Spinal cord (tissue), 10 donors: ENCODE data around the gene EMC9. TPM values are rescaled to one million over a fixed set of nuclear protein-coding genes. Genes with fewer than 3 reads are reported as not detected.

Experiments
- DNase-seq, 6 donors: peaks; one replicate each; pipeline versions ENCODE4 v3.0.0 to v3.0.0-alpha.2; 2013 to 2015; ENCODE audit warnings: low spot score in 6 of 6, low read depth in 4 of 6
- H3K27ac ChIP-seq: one replicate; pipeline ENCODE4 v1.5.1; 2013; ENCODE audit warnings: low read depth, low read length, control low read depth
- H3K27me3 ChIP-seq: one replicate; pipeline ENCODE4 v1.6.1; 2013; ENCODE audit warnings: low read length; ENCODE audit not compliant: control insufficient read depth, insufficient read depth
- H3K36me3 ChIP-seq: one replicate; pipeline ENCODE4 v1.6.1; 2013; ENCODE audit warnings: low read length; ENCODE audit not compliant: control insufficient read depth, insufficient read depth
- H3K4me1 ChIP-seq: one replicate; pipeline ENCODE4 v1.6.1; 2013; ENCODE audit warnings: low read length; ENCODE audit not compliant: control insufficient read depth, insufficient read depth
- H3K4me3 ChIP-seq: one replicate; pipeline ENCODE4 v1.5.1; 2013; ENCODE audit warnings: low read depth, low read length, control low read depth
- H3K9me3 ChIP-seq: one replicate; pipeline ENCODE4 v1.6.1; 2013; ENCODE audit warnings: low read length; ENCODE audit not compliant: control insufficient read depth, insufficient read depth
- WGBS: methylation state at CpG from one replicate; pipeline ENCODE4 v1.1.5; 2013; ENCODE audit warnings: missing lambda C conversion rate; ENCODE audit not compliant: insufficient coverage; 5-methylcytosine and 5-hydroxymethylcytosine counted together
- polyA plus RNA-seq, 2 donors: library from polyadenylated mRNA; unstranded; fragments of 120-200 nt; gene quantifications; one replicate each; pipeline ENCODE4 v1.2.1, GENCODE V29; 2013; ENCODE audit not compliant: insufficient read length in 2 of 2
- total RNA-seq, 2 donors: library from RNA; depleted of rRNA in 1 of 2; stranded (reverse); fragments of 120-200 nt in 1 of 2; fragments of >200 nt in 1 of 2; gene quantifications; one replicate each; pipeline versions ENCODE4 v1.2.3 to v1.2.4, GENCODE V29; 2013 to 2014
- donor health status: healthy.

EMC9 gene
- total and polyA plus RNA-seq, 4 donors: 11.0 to 37.2 (median 25.6) TPM

DNA sequence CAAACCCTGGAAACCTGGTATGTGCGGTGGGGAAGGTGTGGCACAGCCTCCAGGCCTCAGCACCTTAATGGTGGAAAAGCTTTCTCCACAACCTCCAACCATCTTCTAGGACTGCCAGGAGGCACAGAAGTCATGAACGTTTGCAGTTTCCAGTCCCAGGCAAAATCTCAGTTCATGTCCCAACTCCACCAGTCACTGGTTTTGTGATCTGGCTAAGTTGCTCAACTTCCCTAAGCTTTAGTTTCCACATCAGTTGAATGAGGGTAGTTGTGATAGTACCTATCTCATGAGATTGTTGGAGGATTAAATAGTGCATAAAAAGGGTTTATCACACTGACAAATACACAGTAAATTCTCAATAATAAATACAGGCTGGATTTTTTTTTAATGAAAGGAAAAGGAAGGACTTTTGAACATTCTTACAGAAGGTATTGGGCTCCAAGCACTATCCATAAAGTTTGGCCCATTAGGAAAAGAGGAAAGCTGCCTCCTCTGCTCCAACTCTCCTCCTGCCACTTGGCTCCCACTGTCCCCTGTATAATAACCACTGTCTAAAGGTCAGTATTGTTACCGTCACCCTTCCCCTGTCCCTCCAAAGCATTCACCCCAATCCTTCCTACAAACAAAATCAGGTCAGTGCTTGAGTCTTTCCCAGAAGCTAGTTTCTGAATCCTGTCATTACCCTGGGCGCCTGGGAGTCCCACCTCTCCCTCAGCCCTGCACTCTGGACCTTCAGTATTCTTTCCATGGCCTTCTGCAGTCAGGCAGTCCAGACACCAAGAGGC lies 41.0 kb downstream of the EMC9 start:
- H3K27me3 ChIP-seq: no peaks in the 10 kb centered on the region
- H3K9me3 ChIP-seq: no peaks in the 10 kb centered on the region
- peaks cover 13% of the 10 kb centered on the region for H3K36me3 ChIP-seq
- 95% methylated on average over 3 of the region's 4 CpGs for WGBS
- no peak for DNase-seq
- H3K27ac ChIP-seq: no peak overlapping the region
- no peak overlapping the region for H3K4me3 ChIP-seq
- peaks cover 9% of the 10 kb centered on the region for H3K4me1 ChIP-seq

DNA sequence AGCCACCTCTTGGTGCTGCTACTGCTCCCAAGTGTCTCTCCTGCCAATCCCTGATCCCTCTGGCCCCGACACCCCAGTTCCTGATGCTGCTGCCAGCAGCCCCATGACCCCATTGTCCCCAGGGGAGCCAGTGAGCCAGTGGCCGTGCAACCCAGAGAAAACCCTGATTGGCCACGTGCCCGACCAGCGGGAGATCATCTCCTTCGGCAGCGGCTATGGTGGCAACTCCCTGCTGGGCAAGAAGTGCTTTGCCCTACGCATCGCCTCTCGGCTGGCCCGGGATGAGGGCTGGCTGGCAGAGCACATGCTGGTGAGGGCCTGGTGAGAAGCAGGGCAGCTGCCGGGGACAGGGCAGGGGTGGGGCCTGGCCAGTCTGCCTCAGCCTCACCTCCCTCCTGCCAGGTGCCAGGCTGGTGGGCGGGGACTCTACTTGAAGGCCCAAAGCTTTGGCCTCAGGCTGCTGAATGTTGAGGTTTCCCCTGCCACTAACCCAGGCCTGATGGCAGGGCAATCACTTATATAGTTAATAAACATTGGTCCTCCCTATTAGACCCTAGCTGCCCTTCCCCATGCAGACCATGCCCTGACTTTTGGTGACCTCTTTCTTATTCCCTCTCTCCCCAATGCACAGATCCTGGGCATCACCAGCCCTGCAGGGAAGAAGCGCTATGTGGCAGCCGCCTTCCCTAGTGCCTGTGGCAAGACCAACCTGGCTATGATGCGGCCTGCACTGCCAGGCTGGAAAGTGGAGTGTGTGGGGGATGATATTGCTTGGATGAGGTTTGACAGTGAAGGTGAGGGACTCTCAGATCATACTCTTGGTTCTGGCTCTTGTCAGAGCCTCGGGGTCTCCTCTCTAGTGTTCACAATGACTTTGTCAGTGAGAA lies 42.2 kb downstream of the EMC9 start:
- DNase-seq: no peak
- H3K27ac ChIP-seq: no peak overlapping the region
- H3K27me3 ChIP-seq: no peaks in the 10 kb centered on the region
- H3K4me1 ChIP-seq: peaks cover 21% of the 10 kb centered on the region
- 65% methylated on average over 15 of the region's 17 CpGs for WGBS
- H3K9me3 ChIP-seq: no peaks in the 10 kb centered on the region
- no peak overlapping the region for H3K4me3 ChIP-seq
- H3K36me3 ChIP-seq: peaks cover 13% of the 10 kb centered on the region

DNA sequence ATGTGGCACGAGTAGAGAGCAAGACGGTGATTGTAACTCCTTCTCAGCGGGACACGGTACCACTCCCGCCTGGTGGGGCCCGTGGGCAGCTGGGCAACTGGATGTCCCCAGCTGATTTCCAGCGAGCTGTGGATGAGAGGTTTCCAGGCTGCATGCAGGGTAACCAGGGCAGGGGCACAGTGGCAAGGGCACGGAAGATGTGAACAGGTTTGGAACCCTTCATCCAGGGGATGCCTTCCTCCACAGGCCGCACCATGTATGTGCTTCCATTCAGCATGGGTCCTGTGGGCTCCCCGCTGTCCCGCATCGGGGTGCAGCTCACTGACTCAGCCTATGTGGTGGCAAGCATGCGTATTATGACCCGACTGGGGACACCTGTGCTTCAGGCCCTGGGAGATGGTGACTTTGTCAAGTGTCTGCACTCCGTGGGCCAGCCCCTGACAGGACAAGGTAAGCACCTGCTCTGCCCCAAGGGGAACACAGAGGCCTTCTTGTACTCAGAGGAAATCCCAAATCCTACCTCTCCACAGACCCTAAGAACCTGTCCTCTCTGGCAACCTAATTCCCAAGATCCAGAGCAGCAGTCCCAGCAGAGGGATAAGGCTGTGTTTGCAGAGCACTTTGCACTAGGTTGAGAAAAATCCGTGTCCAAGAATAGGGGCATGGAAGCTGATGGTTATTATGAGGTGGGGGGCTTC lies 43.0 kb downstream of the EMC9 start:
- Histone ChIP-seq H3K36me3 (peaks cover 10% of the 10 kb centered on the region), H3K27ac (no peak overlapping the region), H3K9me3 (no peaks in the 10 kb centered on the region), H3K27me3 (no peaks in the 10 kb centered on the region), H3K4me1 (peaks cover 29% of the 10 kb centered on the region), H3K4me3 (no peak overlapping the region)
- 93% methylated on average over 16 of the region's 16 CpGs for WGBS
- no peak for DNase-seq

DNA sequence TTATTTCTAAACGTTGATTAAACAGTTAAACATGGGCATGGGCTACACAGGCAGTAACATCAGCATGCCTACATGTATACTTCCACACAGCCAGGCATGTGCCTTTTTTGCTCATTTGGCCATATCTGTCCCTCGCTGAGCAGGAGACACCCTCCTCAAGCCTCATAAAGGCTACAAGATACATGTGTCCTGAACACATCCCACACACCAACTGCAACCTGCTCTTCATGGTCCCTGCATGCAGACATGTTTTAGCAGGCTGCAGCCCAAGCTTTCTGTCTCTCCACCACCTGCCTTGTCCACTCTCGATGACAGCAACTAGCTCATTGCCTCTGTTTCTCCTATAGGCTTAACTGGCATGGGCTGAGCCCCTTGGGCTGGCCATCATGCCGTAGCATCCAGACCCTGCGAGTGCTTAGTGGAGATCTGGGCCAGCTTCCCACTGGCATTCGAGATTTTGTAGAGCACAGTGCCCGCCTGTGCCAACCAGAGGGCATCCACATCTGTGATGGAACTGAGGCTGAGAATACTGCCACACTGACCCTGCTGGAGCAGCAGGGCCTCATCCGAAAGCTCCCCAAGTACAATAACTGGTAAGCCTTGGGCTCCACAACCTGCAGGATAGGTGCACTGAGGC lies 44.7 kb downstream of the EMC9 start:
- Histone ChIP-seq H3K4me1 (peaks cover 31% of the 10 kb centered on the region), H3K4me3 (no peak overlapping the region), H3K9me3 (no peaks in the 10 kb centered on the region), H3K36me3 (peaks cover 10% of the 10 kb centered on the region), H3K27me3 (no peaks in the 10 kb centered on the region), H3K27ac (no peak overlapping the region)
- DNase-seq: no peak
- 94% methylated on average over 7 of the region's 8 CpGs for whole genome bisulfite sequencing

DNA sequence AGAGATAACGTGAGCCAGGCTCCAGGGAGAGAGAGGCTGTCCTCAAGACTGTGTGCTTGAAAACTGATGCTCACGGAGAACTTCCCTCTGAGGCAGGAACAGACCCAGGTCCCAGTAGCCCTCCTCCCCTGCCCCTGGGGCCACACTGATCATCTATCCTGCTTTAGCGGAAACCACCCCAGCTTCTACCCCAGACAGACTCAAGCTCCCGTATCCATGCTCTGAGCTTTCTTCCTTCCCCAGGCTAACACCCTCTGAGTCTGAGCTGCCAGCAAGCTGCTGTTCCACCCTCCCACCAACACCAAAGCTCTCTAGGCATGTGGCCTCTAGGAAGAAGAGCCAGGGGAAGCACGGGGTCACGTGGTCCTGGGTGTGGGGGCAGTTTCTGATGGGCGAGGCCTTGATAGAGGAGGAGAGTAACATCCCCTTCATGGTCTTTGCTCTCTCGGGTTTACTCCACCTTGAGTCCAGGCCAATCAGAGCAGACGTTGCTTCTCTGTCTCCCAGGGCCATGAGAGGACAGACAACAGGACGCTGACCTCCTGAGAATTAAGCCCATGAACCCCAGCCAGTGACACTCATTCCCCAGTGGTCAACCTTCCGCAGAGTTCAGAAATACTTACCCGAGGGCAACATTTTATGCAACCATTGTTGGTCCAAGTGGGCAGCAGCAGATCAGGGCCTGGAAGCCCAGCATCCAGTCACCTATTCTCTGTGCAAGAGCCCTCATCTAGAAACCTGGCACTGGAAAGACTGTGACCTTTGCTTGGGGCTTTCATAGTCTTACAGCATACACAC lies 45.9 kb downstream of the EMC9 start:
- no peak for DNase-seq
- H3K4me1 ChIP-seq: peaks cover 32% of the 10 kb centered on the region
- peak overlapping the region; percentile 65 for H3K4me3 ChIP-seq
- no peaks in the 10 kb centered on the region for H3K27me3 ChIP-seq
- H3K9me3 ChIP-seq: no peaks in the 10 kb centered on the region
- H3K27ac ChIP-seq: peak overlapping the region; percentile 42
- H3K36me3 ChIP-seq: peaks cover 10% of the 10 kb centered on the region
- WGBS: 69% methylated on average over 9 of the region's 12 CpGs

DNA sequence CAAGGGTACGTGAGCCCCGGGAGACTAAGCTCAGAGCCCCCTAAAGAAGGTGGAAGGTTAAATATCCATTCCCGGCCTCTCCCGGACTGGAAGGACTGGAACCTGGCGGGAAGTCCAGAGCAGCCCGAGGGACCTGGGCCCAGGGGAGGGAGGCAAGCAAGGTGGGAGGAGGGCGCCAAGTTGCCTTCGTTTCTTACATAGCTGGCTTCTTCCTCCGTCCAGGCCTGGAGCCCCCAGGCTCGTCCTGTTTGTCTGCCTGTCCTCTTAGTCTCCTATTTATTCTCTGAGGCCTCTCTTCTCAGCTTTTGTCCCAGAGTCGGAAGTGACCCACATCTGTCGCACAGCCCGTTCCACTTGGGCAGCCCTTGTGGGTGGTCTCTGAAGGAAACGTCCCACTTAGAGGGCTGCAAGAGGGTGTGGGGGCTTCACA lies 46.5 kb downstream of the EMC9 start:
- H3K36me3 ChIP-seq: peaks cover 10% of the 10 kb centered on the region
- peaks cover 36% of the 10 kb centered on the region for H3K4me1 ChIP-seq
- peak overlapping the region; percentile 65 for H3K4me3 ChIP-seq
- H3K27me3 ChIP-seq: no peaks in the 10 kb centered on the region
- H3K27ac ChIP-seq: peak overlapping the region; percentile 42
- 15% methylated on average over 14 of the region's 14 CpGs for WGBS
- no peak for DNase-seq
- no peaks in the 10 kb centered on the region for H3K9me3 ChIP-seq

DNA sequence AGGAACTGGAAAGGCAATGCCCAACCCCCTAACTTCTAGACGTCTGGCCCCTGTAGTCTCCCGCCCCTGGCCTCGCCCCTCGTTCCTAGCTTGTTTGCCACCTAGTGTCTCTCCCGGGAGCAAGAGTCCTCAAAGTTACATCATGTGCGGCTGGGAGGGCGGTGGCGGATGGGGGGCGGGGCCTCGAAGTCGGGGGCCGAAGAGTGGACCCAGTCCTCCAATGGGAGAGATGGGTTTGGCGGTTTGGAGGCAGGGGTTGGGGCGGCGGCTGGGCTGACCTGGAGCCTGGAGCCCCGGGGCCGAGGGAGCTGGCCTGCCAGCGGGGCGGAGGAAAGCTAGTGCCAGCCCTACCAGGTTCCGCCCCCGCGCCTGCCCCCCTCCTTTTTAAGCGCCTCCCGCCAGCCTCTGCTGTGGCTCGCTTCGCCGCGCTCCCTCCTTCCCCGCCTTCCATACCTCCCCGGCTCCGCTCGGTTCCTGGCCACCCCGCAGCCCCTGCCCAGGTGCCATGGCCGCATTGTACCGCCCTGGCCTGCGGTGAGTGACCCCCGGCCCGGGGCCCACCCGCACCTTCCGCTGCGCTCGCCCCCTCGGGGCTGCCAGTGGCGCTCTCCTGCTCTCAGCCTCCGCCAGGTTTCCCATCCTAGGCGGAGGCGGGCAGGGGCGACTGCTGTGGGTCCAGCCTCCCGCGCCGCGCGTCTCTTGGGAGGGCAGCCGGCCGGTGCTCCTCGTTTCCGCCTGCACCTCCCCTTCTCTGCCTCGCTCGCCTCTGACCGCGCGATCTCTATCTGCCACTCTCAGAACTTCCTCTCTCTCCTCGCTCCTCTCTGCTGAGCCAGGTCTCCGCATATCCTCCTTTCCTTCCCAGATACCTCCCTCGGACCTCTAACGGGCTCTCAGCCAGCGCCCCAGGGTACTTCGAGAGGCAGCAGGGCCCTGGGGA lies 47.2 kb downstream of the EMC9 start, which contains the start of gene PCK2:
Gene PCK2 (plus strand): TSS at position 411 of the 940 bp plus-strand sequence. CDS start 95 bp downstream, at position 506.
- no peaks in the 10 kb centered on the region for H3K9me3 ChIP-seq
- peaks cover 9% of the 10 kb centered on the region for H3K36me3 ChIP-seq
- peaks cover 35% of the 10 kb centered on the region for H3K4me1 ChIP-seq
- 0% methylated on average over 64 of the region's 68 CpGs for WGBS
- peak within 1 kb of the TSS; percentile 65 for H3K4me3 ChIP-seq
- peak in 2 of 6 donors; percentile 80 to 86 for DNase-seq
- no peaks in the 10 kb centered on the region for H3K27me3 ChIP-seq
- peak within 1 kb of the TSS; percentile 42 for H3K27ac ChIP-seq
